ENCODE measurements around the gene SLC39A11. TPM values are rescaled to one million over a fixed set of nuclear protein-coding genes. Genes with fewer than 3 reads are reported as not detected.
"Not testable (repeated sequence)": the region's sequence is repeated elsewhere in the genome, so short reads cannot be mapped to it uniquely, and the experiment has no call there.

The SLC39A11 gene
- total RNA-seq, 3 donors from 2014 or later: 16.7 to 23.3 (median 20.1) TPM

DNA sequence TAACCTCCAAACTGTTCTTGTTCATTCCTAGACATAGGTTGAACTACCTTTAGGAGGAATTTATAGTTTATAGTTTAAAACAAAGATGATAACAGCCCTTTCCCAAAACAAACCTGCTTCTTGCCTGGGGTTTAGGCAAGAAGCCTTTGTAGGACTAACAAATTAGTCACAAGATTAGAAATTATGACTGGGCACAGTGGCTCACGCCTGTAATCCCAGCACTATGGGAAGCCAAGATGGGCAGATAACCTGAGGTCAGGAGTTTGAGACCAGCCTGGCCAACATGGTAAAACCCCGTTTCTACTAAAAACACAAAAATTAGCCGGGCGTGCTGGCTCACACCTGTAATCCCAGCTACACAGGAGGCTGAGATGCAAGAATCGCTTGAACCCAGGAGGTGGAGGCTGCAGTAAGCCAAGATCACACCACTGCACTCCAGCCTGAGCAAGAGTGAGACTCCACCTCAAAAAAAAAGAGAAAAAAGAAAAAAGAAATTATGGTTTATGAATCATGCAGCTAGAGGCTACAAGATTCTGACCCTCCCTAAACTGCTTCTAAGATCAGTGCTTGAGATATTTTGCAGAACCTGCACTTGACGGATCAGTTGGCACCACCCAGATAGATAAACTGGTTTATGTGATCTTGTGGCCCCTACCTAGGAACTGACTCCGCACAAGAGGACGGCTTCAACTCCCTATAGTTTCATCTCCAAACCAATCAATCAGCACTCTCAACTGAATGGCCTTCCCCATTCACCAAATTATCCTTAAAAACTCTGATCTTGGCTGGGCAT lies 5.7 kb upstream of the SLC39A11 start:
- not testable (repeated sequence) for H3K36me3 Mint-ChIP-seq (ENCODE audit: insufficient read depth); H3K4me1 Mint-ChIP-seq (ENCODE audit: low read depth); H3K4me3 Mint-ChIP-seq; DNase-seq; H3K9me3 Mint-ChIP-seq; ATAC-seq
- peaks cover 21% of the 10 kb centered on the region for H3K27me3 Mint-ChIP-seq (ENCODE audit: low read depth)

DNA sequence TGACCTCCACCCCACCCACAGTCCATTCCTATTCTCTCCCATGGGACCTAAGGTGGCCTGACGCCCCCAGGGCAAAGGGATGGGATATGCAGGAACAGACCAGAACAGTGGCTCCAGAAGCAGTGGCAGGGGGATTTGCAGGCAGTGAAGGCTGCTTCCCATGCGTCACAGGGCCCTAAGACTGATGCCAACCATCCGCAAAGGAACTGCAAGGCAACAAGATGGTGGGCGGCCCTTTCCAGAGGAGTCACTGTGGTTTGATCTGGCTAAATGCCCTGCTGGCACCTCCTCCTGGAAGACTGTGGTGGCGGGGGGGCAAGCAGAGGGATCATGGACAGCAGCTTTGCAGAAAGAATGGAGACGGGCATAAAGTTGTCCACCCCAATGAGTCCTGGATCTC lies 4.4 kb upstream of the SLC39A11 start:
- ATAC-seq: no peak
- Mint-ChIP-seq H3K4me1 (ENCODE audit: low read depth) (peaks cover 8% of the 10 kb centered on the region), H3K27me3 (ENCODE audit: low read depth) (peaks cover 21% of the 10 kb centered on the region), H3K36me3 (ENCODE audit: insufficient read depth) (no peaks in the 10 kb centered on the region), H3K4me3 (no peak overlapping the region), H3K9me3 (no peaks in the 10 kb centered on the region)
- DNase-seq: no peak

DNA sequence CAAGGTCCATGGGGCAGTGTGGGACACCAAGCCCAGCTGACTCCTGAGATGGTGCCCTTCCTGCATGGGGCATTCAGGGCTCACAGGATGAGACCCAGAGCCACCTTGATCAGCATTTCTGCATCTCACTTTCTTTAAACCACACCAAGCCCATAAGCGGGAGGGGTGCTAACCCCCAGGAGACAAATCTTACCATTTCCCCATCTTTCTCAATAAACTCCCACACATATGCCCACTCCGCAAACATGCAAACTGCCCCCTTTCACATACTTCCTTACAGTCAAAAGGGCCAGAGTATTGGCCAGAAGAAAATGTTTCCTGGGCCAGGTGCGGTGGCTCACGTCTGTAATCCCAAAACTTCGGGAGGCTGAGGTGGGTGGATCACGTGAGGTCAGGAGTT lies 3.7 kb upstream of the SLC39A11 start:
- H3K27me3 Mint-ChIP-seq (ENCODE audit: low read depth): peaks cover 21% of the 10 kb centered on the region
- DNase-seq: no peak
- no peak for ATAC-seq
- no peaks in the 10 kb centered on the region for H3K9me3 Mint-ChIP-seq
- no peaks in the 10 kb centered on the region for H3K36me3 Mint-ChIP-seq (ENCODE audit: insufficient read depth)
- peaks cover 11% of the 10 kb centered on the region for H3K4me1 Mint-ChIP-seq (ENCODE audit: low read depth)
- H3K4me3 Mint-ChIP-seq: no peak overlapping the region

DNA sequence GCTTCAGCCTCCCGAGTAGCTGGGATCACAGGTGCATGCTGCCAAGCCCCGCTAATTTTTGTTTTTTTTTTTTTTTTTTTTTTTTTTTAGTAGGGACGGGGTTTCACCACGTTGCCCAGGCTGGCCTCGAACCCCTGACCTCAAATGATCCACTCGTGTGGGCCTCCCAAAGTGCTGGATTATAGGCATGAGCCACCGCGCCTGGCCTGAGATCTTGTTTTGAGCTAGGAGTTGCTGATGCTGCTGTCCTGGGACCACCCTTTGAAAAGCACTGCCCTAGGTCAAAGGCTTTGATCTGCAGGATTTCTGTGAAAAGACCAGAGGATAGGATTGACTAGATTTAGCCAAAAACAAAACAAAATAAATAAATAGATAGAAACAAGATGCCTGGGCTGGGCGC lies 798 bp upstream of the SLC39A11 start:
- ATAC-seq: no peak
- H3K36me3 Mint-ChIP-seq (ENCODE audit: insufficient read depth): no peaks in the 10 kb centered on the region
- DNase-seq: no peak

DNA sequence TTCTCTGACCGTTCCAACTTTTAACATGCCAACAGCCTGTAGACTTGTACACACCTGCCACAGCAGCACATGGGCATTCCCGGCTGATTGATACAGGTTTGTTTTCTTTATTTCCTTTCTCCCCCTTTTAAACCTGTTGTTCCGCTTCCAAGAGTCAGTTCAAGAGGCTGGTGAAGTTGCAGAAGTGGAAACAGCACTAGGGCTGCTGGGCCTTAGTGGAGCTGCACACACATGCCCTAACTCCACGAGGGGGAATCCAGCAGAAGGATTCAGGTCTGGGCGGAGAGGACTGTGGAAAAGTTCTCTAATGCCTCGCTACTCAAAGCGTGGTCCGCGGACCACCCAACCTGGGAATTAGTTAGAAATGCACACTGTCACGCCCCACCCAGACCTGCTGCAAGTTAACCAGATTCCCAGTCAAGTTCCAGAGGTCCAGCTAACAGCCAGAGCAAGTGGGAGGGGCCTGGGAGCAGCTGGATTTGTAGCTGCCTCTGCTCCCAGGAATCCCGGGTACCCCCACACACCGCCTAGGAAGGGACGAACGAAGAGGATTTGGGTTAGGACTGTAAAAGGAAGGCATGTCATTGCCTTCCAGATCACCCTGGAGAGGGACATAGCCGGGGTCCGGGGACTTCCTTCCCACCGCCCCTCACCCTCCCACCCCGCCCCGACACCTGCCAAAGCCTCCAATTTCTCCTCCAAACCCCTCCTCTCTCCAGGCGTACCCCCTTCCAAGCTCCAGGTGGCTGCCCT lies 542 bp downstream of the SLC39A11 start:
- peaks cover 28% of the 10 kb centered on the region for H3K4me1 Mint-ChIP-seq (ENCODE audit: low read depth)
- peaks cover 10% of the 10 kb centered on the region for H3K27me3 Mint-ChIP-seq (ENCODE audit: low read depth)
- ATAC-seq (peak; percentile 2 to 9), DNase-seq (no peak)
- no peaks in the 10 kb centered on the region for H3K9me3 Mint-ChIP-seq
- peaks cover 9% of the 10 kb centered on the region for H3K36me3 Mint-ChIP-seq (ENCODE audit: insufficient read depth)
- peak overlapping the region; percentile 99 for H3K4me3 Mint-ChIP-seq

More for the DNA sequence above, 798 bp upstream of the SLC39A11 start:
- Mint-ChIP-seq H3K9me3 (no peaks in the 10 kb centered on the region), H3K27me3 (ENCODE audit: low read depth) (peaks cover 13% of the 10 kb centered on the region), H3K4me1 (ENCODE audit: low read depth) (peaks cover 24% of the 10 kb centered on the region), H3K4me3 (peak overlapping the region; percentile 99)

DNA sequence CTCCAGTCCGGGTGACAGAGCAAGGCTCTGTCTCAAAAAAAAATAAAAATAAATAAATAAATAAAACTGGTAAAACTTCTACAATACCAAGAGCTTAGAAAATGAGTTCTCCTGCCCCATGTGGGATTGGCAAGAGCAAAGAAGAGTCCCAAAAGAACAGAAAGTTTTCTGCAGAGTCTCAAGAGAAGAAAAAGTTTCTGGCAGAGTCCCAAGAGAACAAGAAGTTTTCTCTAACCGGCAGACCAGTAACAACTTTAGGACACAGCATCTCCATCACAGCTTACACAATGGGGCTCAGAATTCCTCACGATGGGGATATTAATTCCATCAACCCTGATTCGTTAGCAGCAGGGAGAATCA lies 1.1 kb downstream of the SLC39A11 start:
- Mint-ChIP-seq H3K4me1 (ENCODE audit: low read depth) (peaks cover 28% of the 10 kb centered on the region), H3K9me3 (no peaks in the 10 kb centered on the region), H3K36me3 (ENCODE audit: insufficient read depth) (peaks cover 9% of the 10 kb centered on the region), H3K4me3 (peak overlapping the region; percentile 99), H3K27me3 (ENCODE audit: low read depth) (peaks cover 10% of the 10 kb centered on the region)
- no peak for ATAC-seq
- no peak for DNase-seq

DNA sequence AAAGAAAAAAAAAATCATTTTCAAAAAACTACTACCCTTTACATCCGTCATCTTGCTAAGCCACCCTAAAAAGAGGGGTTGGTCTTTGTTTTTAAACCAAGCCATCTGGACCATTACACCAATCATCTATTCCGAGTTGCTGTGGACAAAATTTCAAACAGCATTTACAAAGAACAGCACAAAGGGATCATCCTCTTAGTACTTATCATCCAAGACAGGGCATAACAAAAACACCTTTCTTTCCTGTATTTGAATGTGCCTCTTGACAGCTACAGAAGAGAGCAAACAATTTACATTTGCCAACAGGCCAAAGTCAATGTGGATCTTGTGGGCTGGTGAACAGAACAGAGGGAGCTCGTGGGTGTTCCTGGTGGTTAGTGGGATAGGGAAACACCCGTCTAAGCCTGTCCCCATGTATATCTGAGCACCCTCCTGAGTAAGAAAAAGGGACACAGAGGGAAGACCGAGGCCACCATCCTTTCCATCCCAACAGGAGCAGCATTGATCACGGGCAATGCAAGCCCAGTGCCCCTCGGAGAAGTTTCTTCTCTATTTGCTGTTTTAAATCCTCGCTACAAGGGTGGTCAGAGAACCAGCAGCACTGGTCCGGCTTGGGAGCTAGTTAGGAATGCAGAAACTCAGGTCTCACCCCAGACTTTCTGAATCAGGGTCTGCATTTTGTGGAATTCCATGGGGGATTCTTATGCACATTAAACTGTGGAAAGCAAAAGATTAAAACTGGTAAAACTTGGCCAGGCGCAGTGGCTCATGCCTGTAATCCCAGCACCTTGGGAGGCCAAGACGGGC lies 1.9 kb downstream of the SLC39A11 start:
- peak overlapping the region; percentile 56 for H3K4me3 Mint-ChIP-seq
- H3K4me1 Mint-ChIP-seq (ENCODE audit: low read depth): peaks cover 31% of the 10 kb centered on the region
- no peak for DNase-seq
- ATAC-seq: no peak
- peaks cover 4% of the 10 kb centered on the region for H3K27me3 Mint-ChIP-seq (ENCODE audit: low read depth)
- no peaks in the 10 kb centered on the region for H3K9me3 Mint-ChIP-seq
- peaks cover 16% of the 10 kb centered on the region for H3K36me3 Mint-ChIP-seq (ENCODE audit: insufficient read depth)

DNA sequence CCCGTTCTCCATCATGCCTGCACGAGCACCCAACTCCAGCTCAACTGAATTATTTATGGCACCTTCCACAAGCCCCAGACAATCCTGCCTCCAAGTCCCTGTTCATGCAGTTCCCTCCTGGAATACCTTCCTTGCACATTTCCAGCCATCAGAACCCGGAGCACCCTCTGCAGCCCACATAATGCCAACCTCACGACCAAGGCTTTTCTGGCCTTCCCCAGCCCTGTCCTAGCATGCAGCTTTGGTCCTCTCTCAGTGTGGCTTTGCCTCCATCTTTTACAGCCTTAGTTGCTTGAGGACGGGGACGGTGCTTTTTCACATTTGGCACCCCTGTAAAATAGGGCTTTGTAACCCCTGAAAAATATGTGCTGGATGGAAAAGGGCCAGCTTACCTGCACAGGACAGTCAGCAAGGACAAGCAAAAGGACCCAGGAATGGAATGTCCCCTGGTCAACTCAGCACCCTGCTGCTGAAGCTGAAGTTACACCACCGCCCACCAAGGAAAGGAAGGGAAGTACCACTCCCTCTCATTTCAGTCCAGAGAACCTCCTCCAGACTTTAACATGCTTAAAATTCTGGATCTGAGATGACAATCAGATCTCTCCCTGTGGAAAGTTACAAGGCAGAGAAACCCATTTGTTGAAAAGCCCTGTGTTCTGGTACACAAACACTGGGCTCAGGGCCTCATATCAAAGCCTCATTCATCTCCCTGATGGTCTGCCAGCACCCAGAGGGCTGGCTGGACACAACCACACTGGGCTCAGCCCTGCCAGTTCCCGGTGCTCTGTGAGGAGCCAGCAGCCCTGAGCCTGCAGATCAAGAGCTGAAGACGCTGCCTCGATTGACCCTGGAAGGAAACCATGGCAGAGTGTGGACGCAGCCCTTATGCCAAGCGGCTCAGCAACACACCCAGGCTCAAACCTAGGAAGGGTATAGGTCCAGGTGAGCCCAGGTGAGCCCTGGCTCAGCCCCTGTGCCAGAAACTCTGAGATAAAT lies 2.9 kb downstream of the SLC39A11 start:
- DNase-seq (no peak), ATAC-seq (no peak)
- H3K9me3 Mint-ChIP-seq: no peaks in the 10 kb centered on the region
- no peak overlapping the region for H3K4me3 Mint-ChIP-seq
- H3K4me1 Mint-ChIP-seq (ENCODE audit: low read depth): peaks cover 31% of the 10 kb centered on the region
- no peaks in the 10 kb centered on the region for H3K27me3 Mint-ChIP-seq (ENCODE audit: low read depth)
- H3K36me3 Mint-ChIP-seq (ENCODE audit: insufficient read depth): peaks cover 24% of the 10 kb centered on the region

DNA sequence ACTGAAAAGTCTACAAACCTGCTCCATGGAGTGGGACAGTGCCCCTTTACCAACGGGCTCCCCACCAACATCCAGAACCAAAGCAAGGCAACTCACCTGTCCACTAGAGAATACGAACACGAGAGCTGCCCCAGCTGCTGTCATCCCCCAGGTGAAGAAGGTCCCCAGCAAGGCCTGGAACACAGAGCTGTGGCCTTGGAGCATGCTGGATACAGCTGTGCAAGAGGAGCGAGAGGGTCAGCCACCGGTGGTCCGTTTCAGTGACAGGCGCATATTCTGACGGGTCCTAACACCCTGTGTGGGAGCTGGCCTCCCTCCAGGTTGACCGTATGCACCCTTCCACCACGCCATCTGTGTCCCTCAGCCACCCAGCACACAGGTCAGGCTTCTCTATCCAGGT lies 3.9 kb downstream of the SLC39A11 start:
- Mint-ChIP-seq H3K36me3 (ENCODE audit: insufficient read depth) (peaks cover 31% of the 10 kb centered on the region), H3K9me3 (peaks cover 3% of the 10 kb centered on the region), H3K4me1 (ENCODE audit: low read depth) (peaks cover 31% of the 10 kb centered on the region), H3K4me3 (no peak overlapping the region), H3K27me3 (ENCODE audit: low read depth) (no peaks in the 10 kb centered on the region)
- DNase-seq (no peak), ATAC-seq (no peak)

DNA sequence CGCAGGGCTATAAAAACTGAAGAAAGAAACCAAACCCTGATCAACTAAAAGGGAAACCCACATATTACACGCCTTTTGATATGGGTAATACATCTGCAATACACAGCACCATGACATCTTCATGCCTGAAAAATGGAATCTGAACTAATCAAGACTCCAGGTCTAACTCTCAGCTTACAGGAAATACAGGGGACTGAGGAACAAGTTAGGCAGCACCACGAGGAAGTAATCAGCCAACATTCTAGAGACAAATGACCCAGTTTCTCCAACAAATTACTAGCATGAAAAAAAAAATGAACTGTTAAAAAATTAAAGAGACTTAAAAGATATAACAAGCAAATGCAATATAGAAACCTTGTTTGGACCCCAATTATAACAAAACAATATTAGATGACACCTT lies 9.1 kb downstream of the SLC39A11 start:
- ATAC-seq (no peak), DNase-seq (no peak)
- peaks cover 7% of the 10 kb centered on the region for H3K9me3 Mint-ChIP-seq
- H3K36me3 Mint-ChIP-seq (ENCODE audit: insufficient read depth): peaks cover 59% of the 10 kb centered on the region
- H3K4me1 Mint-ChIP-seq (ENCODE audit: low read depth): peaks cover 10% of the 10 kb centered on the region
- no peaks in the 10 kb centered on the region for H3K27me3 Mint-ChIP-seq (ENCODE audit: low read depth)
- H3K4me3 Mint-ChIP-seq: no peak overlapping the region

DNA sequence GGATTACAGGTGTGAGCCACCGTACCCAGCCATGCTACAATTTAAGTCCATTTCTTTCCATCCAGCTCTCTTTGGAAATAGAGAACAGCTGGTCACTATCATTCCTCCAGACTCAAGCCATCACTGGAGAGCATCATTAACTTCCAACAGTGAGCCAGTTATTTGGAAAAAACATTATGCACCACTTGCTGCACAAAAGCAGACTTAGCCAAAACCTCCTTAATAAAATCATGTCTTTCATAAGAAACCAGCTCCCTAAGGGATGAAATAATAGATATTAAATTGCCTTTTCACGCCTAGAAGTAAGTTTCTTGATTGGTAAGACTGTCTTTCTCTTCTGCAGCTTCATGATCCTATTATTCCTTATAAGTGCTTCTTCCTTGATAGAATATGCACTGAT lies 17.9 kb downstream of the SLC39A11 start:
- Mint-ChIP-seq H3K4me1 (ENCODE audit: low read depth) (no peaks in the 10 kb centered on the region), H3K27me3 (ENCODE audit: low read depth) (no peaks in the 10 kb centered on the region), H3K4me3 (no peak overlapping the region), H3K9me3 (no peaks in the 10 kb centered on the region), H3K36me3 (ENCODE audit: insufficient read depth) (peaks cover 34% of the 10 kb centered on the region)
- ATAC-seq (no peak), DNase-seq (no peak)

DNA sequence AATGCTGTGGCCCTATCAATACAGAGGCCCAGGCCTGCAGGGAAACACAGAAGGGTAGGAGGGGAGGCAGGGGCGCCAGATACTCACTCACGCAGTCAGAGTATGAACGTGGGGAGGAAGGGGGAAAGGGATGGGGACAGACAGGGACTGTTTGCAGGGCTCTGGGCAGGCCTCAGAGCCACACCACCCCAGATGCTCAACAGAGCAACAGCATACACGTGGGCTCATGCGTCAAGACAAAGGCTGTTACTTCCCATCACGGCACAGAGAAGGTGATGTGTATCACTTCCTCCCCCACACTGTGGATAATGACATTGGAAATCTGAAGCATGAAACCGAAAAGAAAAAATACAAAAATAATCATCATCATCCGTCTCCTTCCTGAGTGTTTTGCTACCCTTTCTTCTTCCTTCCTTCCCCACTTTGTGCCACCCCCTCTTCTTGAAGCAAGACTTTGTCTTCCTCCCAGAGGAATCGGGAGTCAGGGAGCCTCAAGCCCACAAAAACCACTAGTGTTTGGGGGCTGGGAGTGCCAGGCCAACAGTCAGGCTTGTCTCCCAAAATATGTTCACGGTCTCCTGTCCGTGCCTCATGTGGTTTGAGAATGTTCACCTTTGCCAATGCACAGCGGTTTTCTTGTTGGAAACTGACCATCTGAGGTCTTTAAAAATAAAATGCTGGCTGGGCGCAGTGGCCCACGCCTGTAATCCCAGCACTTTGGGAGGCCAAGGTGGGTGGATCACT lies 20.1 kb downstream of the SLC39A11 start:
- DNase-seq (no peak), ATAC-seq (no peak)
- Mint-ChIP-seq H3K4me3 (no peak overlapping the region), H3K4me1 (ENCODE audit: low read depth) (peaks cover 4% of the 10 kb centered on the region), H3K36me3 (ENCODE audit: insufficient read depth) (peaks cover 40% of the 10 kb centered on the region), H3K9me3 (no peaks in the 10 kb centered on the region), H3K27me3 (ENCODE audit: low read depth) (no peaks in the 10 kb centered on the region)
